HT-29 (cell line): ENCODE data around the gene FPGS. TPM values are rescaled to one million over a fixed set of nuclear protein-coding genes. Genes with fewer than 3 reads are reported as not detected.
A peak's percentile ranks its signal among the peaks of the same experiment; 100 is the strongest.
"Not testable (repeated sequence)": the region's sequence is repeated elsewhere in the genome, so short reads cannot be mapped to it uniquely, and the experiment has no call there.

ENCODE experiments used
- DNase-seq: peaks from one replicate; pipeline ENCODE4 v3.0.0-alpha.2; 2015; ENCODE audit warnings: low spot score
- total RNA-seq: library from RNA; depleted of rRNA; stranded (reverse); fragments of >200 nt; shearing (Covaris generic); gene quantifications from 2 replicates; pipeline ENCODE4 v1.2.3, GENCODE V29; 2014; rRNA removed

The FPGS gene
- total RNA-seq, result 180 and 200 TPM in 2 replicates

GRCh38 chr9:127802576-127803443, at the start of gene FPGS:
Gene FPGS, plus strand, starts transcription at chr9:127802882. Its CDS starts 43 bp downstream, at chr9:127802925.
- DNase-seq, result peak; percentile 86

DNA sequence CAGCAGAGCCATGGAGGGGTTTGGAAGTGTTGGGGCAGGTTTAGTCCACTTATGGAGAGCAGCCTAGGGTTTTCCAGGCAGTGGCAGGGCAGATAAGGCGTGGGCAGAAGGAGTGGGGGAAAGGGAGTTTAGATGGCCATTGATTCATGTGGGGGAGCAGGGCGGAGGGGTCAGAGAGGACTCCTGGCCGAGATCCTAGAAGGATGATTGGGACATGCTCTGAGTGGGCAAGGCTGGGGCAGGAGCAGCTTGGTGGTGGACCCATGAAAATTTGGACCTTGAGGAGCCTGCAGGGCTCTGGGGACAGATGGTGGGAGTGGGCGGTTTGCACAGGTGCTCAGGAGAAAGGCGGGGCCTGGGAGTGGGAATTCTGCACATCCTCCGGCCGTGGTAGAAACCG, 49.5 kb upstream of the FPGS start:
- DNase-seq, result no peak

GRCh38 chr9:127753622-127754021, 49.1 kb upstream of the FPGS start:
- DNase-seq, result no peak

- DNase-seq, result no peak
Observed at GRCh38 chr9:127754099-127755060, 48.3 kb upstream of the FPGS start.

DNA sequence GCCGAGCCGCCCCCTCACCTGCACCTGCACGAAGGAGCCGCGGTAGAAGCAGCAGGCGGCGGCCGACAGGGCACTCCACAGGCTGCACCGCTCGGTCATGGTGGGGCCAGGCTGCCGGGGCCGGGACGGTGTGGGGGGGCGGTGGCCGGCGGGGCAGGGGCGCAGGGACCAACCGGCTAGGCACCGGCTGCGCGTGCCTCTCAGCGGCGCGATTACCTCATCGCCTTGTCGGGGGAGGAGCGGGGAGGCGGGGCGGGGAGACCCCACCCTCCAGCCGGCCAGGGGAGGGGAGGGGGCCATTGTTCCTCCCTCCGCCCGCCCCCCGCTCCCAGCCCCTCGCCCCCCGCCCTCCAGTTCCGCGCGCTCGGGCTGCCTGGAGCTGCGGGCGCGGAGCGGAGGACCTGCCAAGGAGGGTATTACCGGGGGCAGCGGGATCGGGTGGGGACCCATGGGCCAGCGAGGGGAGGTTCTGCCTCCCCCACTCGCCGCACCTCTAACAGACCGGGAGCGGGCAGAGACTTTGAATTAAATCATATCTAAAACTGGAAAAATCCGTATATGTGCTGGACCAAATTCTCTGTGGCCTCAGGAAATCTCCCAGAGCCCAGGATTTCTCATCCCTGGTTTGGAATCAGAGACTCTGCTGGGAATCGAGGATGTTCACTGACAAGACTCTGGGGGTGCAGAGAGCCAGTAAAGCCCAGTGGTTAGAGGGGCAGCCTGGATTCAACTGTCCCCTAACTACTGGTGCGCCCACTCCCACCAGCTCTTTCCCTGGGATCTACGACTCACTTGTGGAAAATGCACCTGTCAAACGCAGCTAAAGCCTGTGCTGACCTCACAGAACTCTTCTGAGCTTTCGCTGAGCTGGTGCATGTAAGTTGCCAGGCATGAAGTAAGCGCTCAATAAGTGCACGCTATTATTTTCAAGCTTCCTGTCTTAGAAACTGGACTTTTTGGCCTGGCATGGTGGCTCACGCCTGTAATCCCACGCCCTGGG, 47.3 kb upstream of the FPGS start:
- no peak for DNase-seq

- no peak for DNase-seq
Observed at GRCh38 chr9:127756233-127756632, 46.4 kb upstream of the FPGS start.

DNA sequence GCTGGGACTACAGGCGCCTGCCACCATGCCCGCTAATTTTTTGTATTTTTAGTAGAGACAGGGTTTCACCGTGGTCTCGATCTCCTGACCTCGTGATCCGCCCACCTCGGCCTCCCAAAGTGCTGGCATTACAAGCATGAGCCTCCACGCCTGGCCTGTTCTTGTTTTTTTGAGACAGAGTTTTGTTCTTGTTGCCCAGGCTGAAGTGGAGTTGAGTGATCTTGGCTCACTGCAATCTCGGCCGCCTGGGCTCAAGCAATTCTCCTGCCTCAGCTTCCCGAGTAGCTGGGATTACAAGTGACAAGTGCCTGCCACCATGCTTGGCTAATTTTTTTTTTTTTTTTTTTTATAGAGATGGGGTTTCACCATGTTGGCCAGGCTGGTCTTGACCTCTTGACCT, 45.9 kb upstream of the FPGS start:
- DNase-seq, result not testable (repeated sequence)

GRCh38 chr9:127758843-127759242, 43.8 kb upstream of the FPGS start:
- no peak for DNase-seq

- DNase-seq, result no peak
Observed at GRCh38 chr9:127761061-127761460, 41.6 kb upstream of the FPGS start.

- no peak for DNase-seq
Observed at GRCh38 chr9:127761491-127761956, 41.2 kb upstream of the FPGS start.

DNA sequence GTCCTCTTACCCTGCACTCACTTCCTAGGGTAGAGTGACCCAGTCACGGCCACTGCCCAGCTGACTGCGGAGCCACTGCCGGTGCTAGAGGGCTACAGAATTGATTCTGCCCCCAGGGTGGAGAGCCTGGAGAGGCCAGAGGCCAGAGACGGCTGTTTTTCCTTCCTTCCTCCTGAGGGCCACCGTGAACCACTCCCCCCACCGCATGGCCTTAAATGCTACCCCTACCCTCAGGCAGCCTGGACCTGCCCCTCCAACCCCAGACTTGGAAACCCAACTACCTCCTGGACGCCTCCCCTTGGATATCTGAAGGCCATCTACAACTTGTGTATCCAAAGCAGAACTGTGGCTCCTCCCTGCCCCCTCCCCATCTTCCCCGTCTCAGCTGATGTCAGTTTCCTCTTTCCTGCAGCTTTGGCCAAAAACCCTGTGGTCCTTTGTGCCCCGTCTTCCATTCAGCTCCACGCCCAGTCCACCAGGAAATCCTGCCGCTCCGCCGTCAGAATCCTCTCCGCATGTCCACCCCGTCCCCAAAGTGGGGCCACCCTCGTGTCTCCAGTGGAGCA, 40.5 kb upstream of the FPGS start:
- DNase-seq, result no peak

DNA sequence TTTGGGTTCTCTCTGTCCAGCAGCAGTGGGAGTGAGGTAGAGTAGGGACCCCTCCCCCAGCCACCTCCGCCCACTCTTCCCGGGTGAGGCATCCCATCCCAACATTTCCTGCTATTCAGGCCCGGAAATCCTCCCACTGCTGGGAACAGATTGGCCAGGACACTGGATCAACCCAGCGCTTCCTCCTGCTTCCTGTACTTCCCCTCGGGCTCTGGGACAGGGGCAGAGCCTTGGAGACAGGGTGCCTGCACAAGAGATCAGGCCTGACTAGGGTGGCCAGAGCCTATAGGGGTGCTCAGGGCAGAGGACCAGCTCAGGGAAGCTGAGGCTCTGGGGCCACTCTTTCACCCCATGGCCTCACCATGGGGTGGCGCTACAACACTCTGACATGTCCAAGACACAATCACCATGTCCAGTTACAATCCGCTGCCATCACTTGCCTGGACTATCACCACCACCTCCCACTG, 38.7 kb upstream of the FPGS start:
- DNase-seq, result peak; percentile 23

DNA sequence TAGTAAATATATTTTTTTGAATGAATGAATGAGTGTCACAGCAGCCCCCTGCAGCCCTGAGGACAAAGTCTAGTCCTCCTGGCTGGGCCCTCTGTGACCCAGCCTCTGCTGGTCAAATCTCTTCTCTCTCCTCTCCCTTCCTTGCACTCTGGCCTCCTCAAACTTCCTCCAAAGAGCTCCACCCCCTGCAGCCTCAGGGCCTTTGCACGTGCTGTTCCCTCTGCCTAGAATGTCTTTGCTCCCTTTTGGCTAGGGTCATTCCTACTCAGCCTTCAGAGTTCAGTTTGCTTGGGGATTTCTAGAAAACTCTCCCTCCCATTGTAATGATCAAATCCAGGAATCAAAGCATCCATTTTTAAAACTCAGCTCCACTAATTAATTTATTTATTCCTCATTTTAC, 37.3 kb upstream of the FPGS start:
- no peak for DNase-seq

- DNase-seq, result no peak
Observed at GRCh38 chr9:127767410-127767809, 35.3 kb upstream of the FPGS start.

DNA sequence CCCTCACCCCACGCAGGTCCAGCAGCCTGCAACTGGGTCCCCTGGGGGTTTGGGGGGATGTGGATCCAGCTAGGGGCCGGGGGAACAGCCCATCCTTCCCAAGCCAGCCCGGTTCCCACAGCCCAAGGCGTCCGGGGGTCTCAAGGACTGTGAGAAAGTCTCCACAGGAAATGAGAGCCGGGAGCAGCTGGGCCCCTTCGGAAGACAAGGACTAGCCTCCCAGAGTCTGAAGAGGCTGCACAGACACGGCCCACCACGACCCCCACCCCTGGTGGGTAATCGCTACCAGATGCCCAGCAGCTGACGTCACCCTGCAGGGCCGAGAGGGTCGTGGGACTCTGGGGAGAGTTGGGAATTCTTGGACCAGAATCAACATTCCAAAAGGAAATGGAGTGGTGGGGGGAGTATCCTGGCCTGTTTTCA, 34.8 kb upstream of the FPGS start:
- DNase-seq, result no peak

DNA sequence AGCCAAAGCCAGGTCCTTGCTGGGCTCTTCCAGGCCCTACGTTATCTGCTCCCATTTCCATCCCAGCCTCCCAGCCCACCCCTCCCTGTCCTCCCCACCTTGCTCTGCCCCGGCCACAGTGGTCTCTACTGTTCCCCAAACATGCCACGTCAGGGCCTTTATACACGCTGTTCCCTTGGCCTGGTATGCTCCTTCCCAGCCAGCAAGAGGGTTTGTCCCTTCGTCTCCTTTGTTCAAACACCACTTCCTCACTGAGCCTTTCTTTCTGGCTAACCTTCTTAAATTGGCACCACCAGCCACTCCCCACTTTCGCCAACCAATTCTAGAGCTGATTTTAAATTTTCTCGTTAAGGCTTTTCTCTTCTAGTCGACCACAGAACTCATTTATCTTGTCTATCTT, 34.0 kb upstream of the FPGS start:
- DNase-seq, result no peak

GRCh38 chr9:127769101-127769500, 33.6 kb upstream of the FPGS start:
- no peak for DNase-seq

- no peak for DNase-seq
Observed at GRCh38 chr9:127769929-127770582, 32.6 kb upstream of the FPGS start.

DNA sequence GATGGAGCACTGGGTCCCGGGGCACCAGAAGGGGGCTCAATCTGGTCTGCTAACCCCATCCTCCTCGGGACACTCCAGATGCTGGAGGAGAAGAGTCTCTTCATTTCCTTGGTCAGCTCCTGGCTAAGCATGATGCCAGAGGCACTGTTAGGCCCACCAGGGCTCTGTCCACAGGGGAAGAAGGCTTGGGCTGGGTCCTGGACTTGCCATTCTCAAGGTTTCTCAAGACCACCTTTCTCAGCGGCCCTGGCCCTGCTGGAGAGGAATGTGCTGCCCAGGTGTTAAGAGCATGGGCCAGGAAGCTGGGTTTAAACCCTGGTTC, 32.1 kb upstream of the FPGS start:
- DNase-seq, result no peak
